GM21515 (cell line): ENCODE data around the gene RALGPS1.

ENCODE experiments used
- ATAC-seq: cut with Tn5 transposase; IDR thresholded peaks from one replicate; pipeline ENCODE4 v1.9.1; 2021; ENCODE audit not compliant: unreplicated experiment

RALGPS1 gene

DNA sequence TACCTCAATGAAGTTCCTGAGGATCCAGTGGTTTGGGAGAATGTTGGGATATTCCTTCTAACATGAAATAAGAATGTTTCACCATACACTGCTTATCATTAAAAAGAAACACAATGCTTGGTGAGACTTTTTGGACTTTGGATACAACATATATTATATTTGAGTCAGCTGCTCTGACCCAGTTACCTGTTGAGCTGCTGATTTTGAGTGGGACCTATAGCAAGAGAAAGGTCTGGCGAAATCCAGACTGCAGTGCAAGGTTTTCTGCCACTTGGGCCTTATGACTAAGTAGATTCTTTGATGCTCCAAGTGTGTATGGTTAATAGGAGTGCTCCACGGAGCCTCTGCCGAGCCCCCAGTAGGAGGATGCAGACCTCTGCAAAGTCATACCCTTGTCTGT lies 10.0 kb upstream of the RALGPS1 start:
- no peak for ATAC-seq

- no peak for ATAC-seq
Observed at GRCh38 chr9:126906091-126906490, 8.5 kb upstream of the RALGPS1 start.

- no peak for ATAC-seq
Observed at GRCh38 chr9:126907058-126907457, 7.5 kb upstream of the RALGPS1 start.

DNA sequence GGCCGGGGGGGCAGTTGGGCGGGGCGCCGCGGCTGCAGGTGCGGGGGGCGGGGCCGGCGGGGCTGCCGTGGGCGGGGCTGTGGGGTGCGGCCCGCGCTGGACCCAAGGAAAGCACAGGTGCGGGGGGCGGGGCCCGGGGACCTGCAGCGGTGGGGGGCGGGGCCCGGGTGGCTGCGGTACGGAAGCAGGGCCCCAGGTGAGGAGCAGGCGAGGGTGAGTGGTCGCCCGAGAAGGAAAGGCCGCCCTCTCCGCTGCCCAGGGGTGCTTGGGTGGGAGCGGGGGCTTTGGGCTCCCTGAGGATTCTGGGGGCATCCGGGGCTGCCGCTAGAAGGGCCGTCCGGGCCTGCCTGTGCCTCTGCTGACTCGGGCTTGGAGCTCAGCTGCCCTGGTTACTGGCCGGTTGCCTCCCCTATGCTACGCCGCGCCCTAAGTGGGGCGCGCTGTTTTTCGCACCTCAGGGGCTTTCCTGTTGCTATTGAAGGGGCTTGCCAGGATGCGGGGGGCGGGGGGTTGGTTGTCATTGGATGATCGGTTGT lies 767 bp downstream of the RALGPS1 start:
- ATAC-seq, result no peak

- no peak for ATAC-seq
Observed at GRCh38 chr9:126915846-126916543, 1.4 kb downstream of the RALGPS1 start.

DNA sequence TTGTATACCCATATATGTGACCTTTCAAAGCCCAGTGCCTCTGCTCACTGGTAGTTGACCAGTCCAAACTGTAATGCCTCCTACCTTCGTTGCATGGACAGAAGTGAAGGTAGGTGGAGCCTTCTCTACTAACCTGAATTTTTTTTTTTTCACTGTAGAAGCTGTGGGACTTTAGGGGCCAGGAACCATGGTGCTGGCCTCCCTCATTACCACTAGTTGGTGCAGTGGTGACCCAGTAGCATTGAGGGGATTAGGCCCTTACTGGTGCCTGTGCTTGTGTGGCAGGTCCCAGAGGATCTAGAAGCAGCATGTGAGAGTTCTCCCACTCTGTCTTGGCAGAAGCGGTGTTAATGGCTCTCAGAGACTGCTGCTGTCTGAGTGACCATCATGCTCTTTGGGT lies 2.3 kb downstream of the RALGPS1 start:
- no peak for ATAC-seq

- no peak for ATAC-seq
Observed at GRCh38 chr9:126919193-126919592, 4.6 kb downstream of the RALGPS1 start.

- ATAC-seq, result no peak
Observed at GRCh38 chr9:126925876-126926275, 11.3 kb downstream of the RALGPS1 start.

DNA sequence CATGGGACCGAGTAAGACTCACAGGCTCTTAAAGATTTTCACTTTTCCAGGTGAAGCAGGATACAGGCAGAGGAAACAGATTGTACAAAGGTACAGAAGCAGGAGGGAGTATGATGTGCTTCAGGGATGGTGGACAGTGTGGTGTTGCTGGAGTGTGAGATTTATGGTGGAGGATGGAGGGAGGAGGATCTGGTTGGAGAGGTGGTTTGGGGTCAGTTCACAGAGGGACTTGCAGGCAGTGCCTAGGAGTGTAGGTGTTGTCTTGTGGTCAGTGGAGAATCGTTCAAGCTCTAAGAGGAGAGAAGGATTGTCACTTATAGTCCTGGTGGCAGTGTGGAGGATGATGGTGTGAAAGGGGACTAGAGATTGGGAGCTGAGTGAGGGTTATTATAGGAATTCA lies 11.8 kb downstream of the RALGPS1 start:
- ATAC-seq, result no peak

GRCh38 chr9:126927419-126927818 lies 12.8 kb downstream of the RALGPS1 start:
- no peak for ATAC-seq

- no peak for ATAC-seq
Observed at GRCh38 chr9:126932871-126933321, 18.3 kb downstream of the RALGPS1 start.

DNA sequence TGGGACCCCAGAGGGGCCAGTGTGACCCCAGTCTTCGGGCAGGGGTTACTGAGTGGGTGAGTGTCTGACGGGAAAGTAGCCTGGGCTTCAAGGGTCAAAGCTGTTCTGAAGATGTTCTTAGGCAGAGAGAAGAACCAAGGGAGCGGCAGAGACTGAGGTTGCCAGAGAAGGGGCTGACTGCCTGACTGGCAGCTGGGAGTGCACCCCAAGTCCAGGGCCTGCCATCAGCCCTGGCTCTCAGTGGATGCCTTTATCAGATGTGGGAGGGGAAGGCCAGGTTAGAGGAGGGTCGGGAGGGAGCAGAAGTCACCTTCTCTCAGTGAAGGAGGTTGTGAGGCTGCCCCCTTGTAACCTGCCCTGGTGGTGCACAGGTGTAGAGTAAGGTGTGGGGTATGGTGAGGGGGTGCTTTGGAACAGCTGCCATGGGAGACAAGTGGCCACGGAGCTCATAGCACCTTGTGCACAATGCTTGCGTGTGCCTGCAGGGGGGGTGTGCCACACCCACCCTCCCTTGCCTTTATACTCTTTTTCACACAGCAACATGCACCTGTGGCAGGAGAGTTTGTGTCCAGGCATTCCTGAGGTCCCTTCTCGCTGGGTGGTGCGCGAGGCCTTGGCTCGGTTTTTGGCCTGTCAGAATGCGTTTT lies 18.9 kb downstream of the RALGPS1 start:
- ATAC-seq, result no peak

DNA sequence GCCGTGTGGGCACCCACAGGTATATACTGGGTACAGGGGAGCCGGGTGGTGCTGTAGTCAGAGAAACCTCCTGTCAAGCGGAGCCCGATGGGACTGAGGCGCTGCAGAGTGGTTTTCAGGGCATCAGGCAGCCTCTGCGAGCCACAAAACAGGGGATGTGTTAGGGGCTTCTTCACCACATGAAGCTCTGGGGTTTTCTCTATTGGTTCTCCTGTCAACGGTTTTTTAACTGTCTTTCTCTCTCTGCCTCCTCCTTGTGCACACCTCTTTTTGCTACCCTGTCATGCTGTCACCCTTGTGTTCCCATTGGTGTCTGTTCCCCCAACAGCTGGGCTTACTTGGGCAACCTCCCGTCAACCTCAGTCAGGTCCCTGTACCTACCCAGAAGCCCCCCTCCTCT lies 19.9 kb downstream of the RALGPS1 start:
- no peak for ATAC-seq

- ATAC-seq, result no peak
Observed at GRCh38 chr9:126935630-126936029, 21.0 kb downstream of the RALGPS1 start.

- ATAC-seq, result no peak
Observed at GRCh38 chr9:126937444-126937843, 22.9 kb downstream of the RALGPS1 start.

DNA sequence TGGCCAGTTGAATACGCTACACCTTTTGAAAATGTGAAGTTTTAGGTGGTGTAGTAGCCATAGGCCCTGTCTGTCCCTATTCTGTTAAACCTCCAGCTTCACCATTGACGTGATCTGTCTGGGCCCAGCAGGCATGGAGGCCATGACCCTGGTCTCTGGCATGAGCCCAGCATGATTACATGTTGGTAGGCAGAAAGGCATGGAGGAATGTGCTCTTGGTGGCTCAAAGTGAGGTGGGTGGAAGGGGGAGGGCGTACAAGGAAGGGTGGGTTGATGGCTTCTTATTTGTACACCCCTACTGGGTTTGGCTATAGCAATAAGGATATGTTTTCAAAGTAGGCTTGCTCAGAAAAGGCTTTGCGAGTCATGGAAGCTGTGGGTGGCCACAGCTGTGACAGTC lies 23.7 kb downstream of the RALGPS1 start:
- ATAC-seq, result no peak

GRCh38 chr9:126939821-126940221 lies 25.2 kb downstream of the RALGPS1 start:
- ATAC-seq, result no peak

DNA sequence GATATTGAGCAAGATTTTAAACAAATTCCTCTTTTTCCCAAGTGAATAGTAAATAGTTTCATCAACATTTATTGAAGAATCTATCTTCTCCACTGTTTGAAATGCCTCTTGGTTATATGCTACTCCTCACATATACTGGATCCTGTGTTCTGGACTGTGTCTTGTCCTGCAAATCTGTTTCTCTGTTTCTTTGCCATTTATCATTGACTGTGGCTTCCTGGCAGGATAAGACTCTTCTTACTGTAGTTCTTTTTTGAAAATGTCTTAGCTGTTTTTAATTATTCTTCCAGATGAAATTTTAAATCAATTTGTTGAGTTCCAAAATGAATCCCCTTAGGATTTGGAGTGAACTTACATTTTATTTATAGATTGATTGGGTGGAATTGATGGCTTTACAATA lies 27.8 kb downstream of the RALGPS1 start:
- no peak for ATAC-seq

DNA sequence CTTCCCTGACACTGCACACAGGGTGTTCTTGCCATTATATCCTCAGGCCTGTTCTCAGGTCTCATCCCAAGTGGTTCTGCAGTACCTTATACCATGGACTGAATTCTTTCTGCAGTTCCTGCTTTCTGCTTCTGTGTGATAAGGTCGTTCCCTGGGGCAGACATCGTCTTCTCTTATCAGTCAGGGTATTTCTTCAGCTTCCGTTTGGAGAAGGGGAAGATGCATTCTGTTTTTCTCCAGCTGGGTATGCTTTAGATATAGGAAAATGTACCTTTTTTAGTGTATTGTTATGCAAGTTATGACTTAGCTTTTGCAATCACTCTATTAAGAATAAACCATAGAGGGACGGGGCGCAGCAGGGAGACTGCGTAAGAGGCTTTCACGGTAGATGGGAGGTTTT lies 31.1 kb downstream of the RALGPS1 start:
- no peak for ATAC-seq

GRCh38 chr9:126947529-126947928 lies 32.9 kb downstream of the RALGPS1 start:
- ATAC-seq, result no peak

- ATAC-seq, result no peak
Observed at GRCh38 chr9:126952205-126952977, 37.8 kb downstream of the RALGPS1 start.
